Measurements from ENCODE around the gene KIAA0930. TPM values are rescaled to one million over a fixed set of nuclear protein-coding genes. Genes with fewer than 3 reads are reported as not detected.
"Not testable (repeated sequence)": the region's sequence is repeated elsewhere in the genome, so short reads cannot be mapped to it uniquely, and the experiment has no call there.

KIAA0930 gene
- total and polyA plus RNA-seq, 2 donors (not counting 1 experiment from before 2014, with no cell fraction given) = 27.0 to 46.8 TPM

GRCh38 chr22:45259754-45260394, 19.2 kb upstream of the KIAA0930 start:
- DNase-seq (no peak), ATAC-seq (ENCODE audit: low read depth) (no peak)
- TF ChIP-seq CTCF (IDR thresholded peaks at IDR 0.05) (no peak), EZH2 (IDR thresholded peaks at IDR 0.05; ENCODE audit: borderline replicate concordance, insufficient read depth, low read depth, low read length, poor library complexity, severe bottlenecking) (no peak)
- 87% methylated on average over 7 of the region's 10 CpGs for WGBS (ENCODE audit: insufficient coverage)
- Histone ChIP-seq H3K9ac (ENCODE audit: low read length) (no peak overlapping the region), H4K20me1 (ENCODE audit: control insufficient read depth, insufficient read depth, low read length, poor library complexity, severe bottlenecking) (peaks cover 9% of the 10 kb centered on the region), H3K36me3 (replicated peaks in 1 of 2; ENCODE audit: control extremely low read depth in 1 of 2, control insufficient read depth in 1 of 2, extremely low read depth in 1 of 2, insufficient read depth in 2 of 2, low read length in 1 of 2) (no peaks in the 10 kb centered on the region), H3K79me2 (ENCODE audit: control insufficient read depth, insufficient read depth, low read length) (no peaks in the 10 kb centered on the region), H2AFZ (ENCODE audit: insufficient read depth, low read depth, low read length, poor library complexity, severe bottlenecking) (no peak overlapping the region), H3K4me3 (ENCODE audit: control extremely low read depth in 1 of 5, extremely low read depth in 1 of 5, insufficient read depth in 1 of 5, low read depth in 2 of 5, low read length in 4 of 5) (no peak overlapping the region), H3K4me1 (ENCODE audit: control insufficient read depth in 2 of 2, insufficient read depth in 2 of 2, low read length in 2 of 2) (peaks cover 32 to 36% of the 10 kb centered on the region in 2 donors), H3K9me3 (ENCODE audit: control extremely low read depth in 1 of 3, control insufficient read depth in 2 of 3, insufficient read depth in 1 of 3, low read length in 2 of 3) (no peaks in the 10 kb centered on the region), H3K4me2 (replicated peaks; ENCODE audit: low read depth, low read length, poor library complexity, severe bottlenecking) (no peak overlapping the region), H3K27ac (ENCODE audit: low read length in 2 of 2) (no peak overlapping the region), H3K27me3 (replicated peaks in 1 of 4; ENCODE audit: control extremely low read depth in 1 of 4, control insufficient read depth in 3 of 4, insufficient read depth in 4 of 4, low read length in 3 of 4) (peaks cover 0 to 3% (median 0%) of the 10 kb centered on the region in 4 experiments)
- Mint-ChIP-seq H3K27me3 (no peaks in the 10 kb centered on the region), H3K27ac (no peak overlapping the region), H3K9me3 (ENCODE audit: insufficient read depth) (no peaks in the 10 kb centered on the region), H3K4me3 (no peak overlapping the region), H3K4me1 (peaks cover 44% of the 10 kb centered on the region)
- POLR2A ChIA-PET = no interaction called here
- intact Hi-C loops (cut with micrococcal nuclease) = loop anchor here (5.0 kb wide), 1 partner anchor 317 kb away; no protein-coding TSS in a partner anchor
- CTCF ChIA-PET = no interaction called here

- H3K27ac Mint-ChIP-seq; H2AFZ ChIP-seq (ENCODE audit: insufficient read depth, low read depth, low read length, poor library complexity, severe bottlenecking); H3K9me3 ChIP-seq (ENCODE audit: control extremely low read depth in 1 of 3, control insufficient read depth in 2 of 3, insufficient read depth in 1 of 3, low read length in 2 of 3); DNase-seq; H4K20me1 ChIP-seq (ENCODE audit: control insufficient read depth, insufficient read depth, low read length, poor library complexity, severe bottlenecking); H3K9me3 Mint-ChIP-seq (ENCODE audit: insufficient read depth); H3K27ac ChIP-seq (ENCODE audit: low read length in 2 of 2); H3K4me3 Mint-ChIP-seq; ATAC-seq (ENCODE audit: low read depth); H3K36me3 ChIP-seq (replicated peaks in 1 of 2; ENCODE audit: control extremely low read depth in 1 of 2, control insufficient read depth in 1 of 2, extremely low read depth in 1 of 2, insufficient read depth in 2 of 2, low read length in 1 of 2); H3K9ac ChIP-seq (ENCODE audit: low read length); CTCF ChIA-PET; H3K4me2 ChIP-seq (replicated peaks; ENCODE audit: low read depth, low read length, poor library complexity, severe bottlenecking); H3K79me2 ChIP-seq (ENCODE audit: control insufficient read depth, insufficient read depth, low read length); H3K4me3 ChIP-seq (ENCODE audit: control extremely low read depth in 1 of 5, extremely low read depth in 1 of 5, insufficient read depth in 1 of 5, low read depth in 2 of 5, low read length in 4 of 5); H3K27me3 ChIP-seq (replicated peaks in 1 of 4; ENCODE audit: control extremely low read depth in 1 of 4, control insufficient read depth in 3 of 4, insufficient read depth in 4 of 4, low read length in 3 of 4); H3K27me3 Mint-ChIP-seq; POLR2A ChIA-PET: not testable (repeated sequence)
- intact Hi-C loops (cut with micrococcal nuclease) = loop anchor here (5.0 kb wide), 1 partner anchor 319 kb away; no protein-coding TSS in a partner anchor
- H3K4me1 Mint-ChIP-seq = peaks cover 33% of the 10 kb centered on the region
- H3K4me1 ChIP-seq (ENCODE audit: control insufficient read depth in 2 of 2, insufficient read depth in 2 of 2, low read length in 2 of 2) = peaks cover 21 to 25% of the 10 kb centered on the region in 2 donors
- WGBS (ENCODE audit: insufficient coverage) = 88% methylated on average over 4 of the region's 4 CpGs
These were observed 17.2 kb upstream of the KIAA0930 start for GRCh38 chr22:45257941-45258340.

Measured in B cell (primary cell).